CD4-positive, alpha-beta T cell treated with Interleukin-15 for 4 hours (primary cell): ENCODE results near the gene C9orf43.
"Not testable (repeated sequence)": the region's sequence is repeated elsewhere in the genome, so short reads cannot be mapped to it uniquely, and the experiment has no call there.

Source experiments
- DNase-seq: peaks from one replicate; pipeline ENCODE4 v3.0.0-alpha.2; 2020; ENCODE audit warnings: low spot score

Gene C9orf43, protein sequence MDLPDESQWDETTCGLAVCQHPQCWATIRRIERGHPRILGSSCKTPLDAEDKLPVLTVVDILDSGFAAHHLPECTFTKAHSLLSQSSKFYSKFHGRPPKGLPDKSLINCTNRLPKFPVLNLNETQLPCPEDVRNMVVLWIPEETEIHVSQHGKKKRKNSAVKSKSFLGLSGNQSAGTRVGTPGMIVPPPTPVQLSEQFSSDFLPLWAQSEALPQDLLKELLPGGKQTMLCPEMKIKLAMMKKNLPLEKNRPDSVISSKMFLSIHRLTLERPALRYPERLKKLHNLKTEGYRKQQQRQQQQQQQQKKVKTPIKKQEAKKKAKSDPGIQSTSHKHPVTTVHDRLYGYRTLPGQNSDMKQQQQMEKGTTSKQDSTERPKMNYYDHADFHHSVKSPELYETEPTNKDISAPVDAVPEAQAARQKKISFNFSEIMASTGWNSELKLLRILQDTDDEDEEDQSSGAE

DNA sequence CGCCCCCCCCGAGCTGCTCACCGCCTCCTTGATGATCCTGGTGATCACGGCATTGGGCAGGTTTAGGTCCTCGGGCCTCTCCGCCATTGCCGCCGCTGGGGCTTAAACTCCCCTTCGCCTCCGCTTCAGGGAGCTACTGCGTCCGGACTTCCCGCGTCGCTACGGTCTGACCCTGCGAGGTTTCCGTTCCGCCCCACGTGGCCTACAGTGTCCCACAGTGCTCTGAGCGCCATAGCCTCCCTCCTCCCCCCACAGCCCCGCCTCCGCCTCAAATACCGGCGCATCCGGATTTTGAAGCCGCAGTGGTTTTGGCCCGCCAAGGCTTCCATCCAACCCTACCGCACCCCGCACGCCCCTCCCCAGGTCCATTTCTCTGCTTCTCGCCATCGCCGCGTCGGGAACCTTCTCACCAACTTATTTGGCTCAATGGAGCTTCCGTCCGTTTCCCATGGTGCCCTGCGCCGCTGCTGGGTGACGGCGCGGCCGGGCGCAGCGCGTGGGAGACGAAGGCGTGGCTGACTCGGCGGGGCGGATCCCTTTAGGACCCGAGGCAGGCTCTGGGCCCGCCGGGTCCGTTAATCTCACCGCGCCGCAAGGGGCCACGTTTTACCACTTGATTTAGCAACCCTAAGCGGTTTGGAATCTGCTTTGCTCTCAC lies at the start of gene C9orf43, which contains the start of gene POLE3:
Gene C9orf43 (plus strand): TSS at position 541 of the 658 bp plus-strand sequence. CDS start 2,747 bp downstream, outside the sequence.
Gene POLE3 (minus strand): TSS at position 469 of the 658 bp plus-strand sequence. CDS start 382 bp downstream, at position 87.
- peak; percentile 93 for DNase-seq

DNA sequence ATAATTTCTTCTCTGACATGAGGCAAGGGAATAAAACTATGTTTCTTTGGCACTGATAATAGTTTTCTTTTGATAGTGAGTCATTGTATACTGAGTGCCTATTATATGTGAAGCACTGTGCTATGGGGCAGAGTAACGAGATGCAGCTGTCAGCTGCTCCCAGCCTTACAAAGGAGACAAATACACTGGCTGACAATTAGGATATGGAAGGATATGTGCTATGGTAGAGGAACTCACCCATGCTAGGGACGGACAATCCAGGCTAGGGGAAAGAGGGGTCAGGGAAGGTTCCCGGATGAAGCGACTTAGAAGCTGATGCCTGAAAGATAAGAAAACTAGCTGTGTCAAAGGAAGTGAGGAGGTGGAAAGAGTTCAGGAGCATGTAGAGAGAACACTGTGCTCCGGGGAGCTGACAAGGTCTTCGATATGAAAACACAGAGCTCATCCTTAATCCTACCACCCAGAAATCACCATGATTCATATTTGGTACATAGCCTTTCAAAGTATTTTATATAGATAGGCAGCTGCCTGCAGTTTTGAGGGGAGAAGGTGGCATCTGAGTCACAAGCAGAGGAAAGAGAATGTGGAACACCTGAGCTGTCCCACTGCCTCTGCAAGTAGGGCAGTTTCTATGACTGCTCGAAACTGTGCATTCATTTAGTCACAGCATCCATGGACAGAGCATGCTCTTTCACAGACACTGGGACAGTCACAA lies 49.1 kb upstream of the C9orf43 start:
- no peak for DNase-seq

GRCh38 chr9:113363336-113363735 lies 47.2 kb upstream of the C9orf43 start:
- DNase-seq: no peak

- no peak for DNase-seq
Measured at GRCh38 chr9:113364951-113365350, 45.6 kb upstream of the C9orf43 start.

GRCh38 chr9:113365652-113366051 lies 44.9 kb upstream of the C9orf43 start:
- DNase-seq: not testable (repeated sequence)

DNA sequence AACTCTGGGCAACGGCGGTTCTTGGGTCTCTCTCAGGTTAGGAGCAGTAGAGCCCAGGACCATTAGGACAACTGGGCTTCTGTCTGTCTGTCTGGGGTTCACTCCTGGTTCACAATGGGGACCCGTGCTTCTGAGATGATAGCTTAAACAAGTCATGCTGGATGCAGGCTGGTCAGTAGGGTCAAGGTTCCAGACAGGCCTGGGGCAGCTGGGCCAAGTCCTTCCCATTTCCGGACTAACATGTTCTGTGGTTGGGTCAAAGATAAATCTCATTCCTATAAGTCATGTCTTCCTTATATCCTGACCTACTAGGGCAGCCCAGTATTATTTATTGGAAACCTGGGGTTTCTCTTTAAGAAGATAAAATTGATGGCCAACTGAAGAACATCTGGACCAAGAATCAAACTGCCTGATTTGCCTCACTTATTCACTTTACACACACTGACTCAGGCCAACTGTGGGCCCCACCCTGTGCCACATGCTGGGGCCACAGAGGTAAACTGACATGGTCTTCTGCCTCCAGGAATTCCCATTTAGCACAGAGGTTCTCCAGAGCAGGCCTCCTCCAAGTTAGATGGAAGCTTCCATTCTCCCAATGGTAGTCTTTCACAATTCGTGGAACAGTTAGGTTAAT lies 42.1 kb upstream of the C9orf43 start:
- DNase-seq: no peak

- no peak for DNase-seq
Measured at GRCh38 chr9:113368982-113369854, 41.3 kb upstream of the C9orf43 start.

DNA sequence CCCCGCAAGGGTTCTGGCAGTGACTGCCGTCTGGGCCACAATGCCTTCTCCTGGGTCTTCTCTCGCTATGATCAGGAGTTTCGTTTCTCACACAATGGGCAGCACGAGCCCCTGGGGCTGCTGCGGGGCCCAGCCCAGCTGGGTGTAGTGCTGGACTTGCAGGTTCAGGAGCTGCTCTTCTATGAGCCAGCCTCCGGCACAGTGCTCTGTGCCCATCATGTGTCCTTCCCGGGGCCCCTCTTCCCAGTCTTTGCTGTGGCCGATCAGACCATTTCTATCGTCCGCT lies 40.7 kb upstream of the C9orf43 start:
- DNase-seq: no peak

GRCh38 chr9:113370806-113371325 lies 39.7 kb upstream of the C9orf43 start:
- no peak for DNase-seq

GRCh38 chr9:113372059-113372458 lies 38.5 kb upstream of the C9orf43 start:
- no peak for DNase-seq

DNA sequence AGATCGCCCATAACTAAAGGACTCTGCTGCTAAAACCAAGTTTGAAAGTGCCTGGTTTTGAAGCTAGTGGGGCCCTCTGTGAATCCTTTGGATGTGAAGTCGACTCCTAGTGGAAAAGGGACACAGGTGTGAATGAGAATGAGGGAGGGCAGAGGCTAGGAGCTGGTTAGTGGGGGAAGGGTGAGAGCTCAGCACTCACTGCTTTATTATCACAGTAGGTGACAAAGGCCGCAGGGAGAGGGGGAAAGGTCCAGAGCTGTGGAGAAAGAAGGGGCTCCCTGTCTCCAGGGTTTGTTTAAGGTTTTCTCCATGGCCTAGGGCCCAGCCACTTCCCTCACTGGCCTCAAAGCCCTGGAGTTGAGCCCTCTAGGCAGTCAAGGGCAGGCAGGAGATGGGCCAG lies 37.3 kb upstream of the C9orf43 start:
- DNase-seq: no peak

DNA sequence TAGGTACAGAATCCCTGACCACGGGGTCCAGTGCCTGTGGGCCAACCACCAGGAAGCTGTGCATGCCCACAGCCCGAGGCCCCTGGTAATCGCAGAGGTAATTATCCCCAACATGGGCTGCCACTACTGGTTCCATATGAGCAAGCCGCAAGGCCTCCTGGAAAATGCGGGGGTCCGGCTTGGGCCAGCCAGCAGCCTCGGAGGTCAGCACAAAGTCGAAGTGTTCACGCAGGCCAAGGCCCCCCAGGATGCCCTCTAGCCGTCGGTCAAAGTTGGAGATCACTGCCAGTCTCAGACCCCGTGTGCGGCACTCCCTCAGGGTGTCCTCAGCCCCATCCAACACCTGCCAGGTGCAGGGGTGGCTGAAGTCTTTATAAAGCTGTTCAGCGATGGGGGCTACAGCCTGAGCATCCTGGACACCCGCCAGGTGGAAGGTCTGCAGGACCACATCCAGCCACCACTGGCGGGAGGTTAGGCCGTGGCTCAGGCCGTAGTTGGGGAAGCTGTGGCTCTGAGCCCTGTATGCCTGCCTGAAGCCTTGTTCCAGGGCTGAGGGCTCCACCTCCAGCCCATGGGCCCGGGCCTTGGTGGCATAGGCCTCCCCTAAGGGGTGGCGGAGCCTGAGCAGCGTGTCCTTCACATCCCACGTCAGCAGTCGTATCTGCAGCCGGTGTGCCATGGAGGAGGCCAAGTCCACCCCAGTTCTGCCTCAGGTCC lies 36.7 kb upstream of the C9orf43 start:
- DNase-seq: no peak

- no peak for DNase-seq
Measured at GRCh38 chr9:113375057-113376023, 35.2 kb upstream of the C9orf43 start.

DNA sequence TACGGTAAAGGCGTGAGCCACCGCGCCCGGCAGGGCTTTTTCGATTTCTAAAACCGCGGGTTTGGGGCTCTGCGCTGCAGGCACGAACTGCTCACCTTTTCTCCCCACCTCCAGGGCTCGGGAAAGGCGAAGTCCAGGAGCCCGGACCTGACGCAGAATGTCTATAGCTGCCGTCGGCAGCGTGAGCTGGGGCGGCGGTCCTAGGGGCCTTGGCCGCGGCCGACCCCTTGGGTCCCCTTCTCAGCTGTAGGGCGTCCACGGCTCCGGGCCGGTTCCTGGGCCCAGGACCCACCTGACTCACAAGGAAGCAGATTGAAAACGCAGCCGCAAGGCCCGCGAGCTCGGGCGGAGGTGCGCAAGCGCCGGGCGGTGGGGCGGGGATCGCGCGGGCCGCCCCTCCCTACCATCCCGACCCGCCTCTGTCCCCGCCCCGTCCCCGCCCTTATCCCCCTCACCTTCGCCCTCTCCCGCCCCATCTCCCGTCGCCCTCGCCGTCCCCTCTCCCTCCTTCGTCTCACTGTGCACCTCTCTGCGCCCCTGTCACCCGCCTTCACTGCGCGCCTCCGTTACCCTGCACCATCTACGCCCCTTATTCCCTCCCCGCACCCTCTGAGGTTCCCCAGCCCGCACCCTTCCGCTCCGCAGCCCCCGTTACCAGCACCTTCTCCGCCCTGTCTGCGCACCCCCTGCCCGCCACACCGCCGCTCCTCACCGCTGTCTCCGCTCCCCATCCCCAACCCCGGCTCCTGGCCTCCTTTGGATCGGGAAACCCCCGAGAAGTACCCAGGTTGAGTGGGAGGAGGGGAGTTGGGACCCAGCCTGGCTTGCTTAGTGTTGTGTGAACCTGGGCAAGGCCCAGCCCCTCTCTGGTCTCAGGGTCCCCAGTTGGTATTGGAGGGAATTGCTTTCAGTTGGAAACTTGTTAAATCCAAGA lies 33.6 kb upstream of the C9orf43 start, which contains the start of gene HDHD3:
Gene HDHD3 (minus strand): TSS at position 353 of the 934 bp plus-strand sequence. CDS start 2,632 bp downstream, outside the sequence.
- peak; percentile 84 for DNase-seq

DNA sequence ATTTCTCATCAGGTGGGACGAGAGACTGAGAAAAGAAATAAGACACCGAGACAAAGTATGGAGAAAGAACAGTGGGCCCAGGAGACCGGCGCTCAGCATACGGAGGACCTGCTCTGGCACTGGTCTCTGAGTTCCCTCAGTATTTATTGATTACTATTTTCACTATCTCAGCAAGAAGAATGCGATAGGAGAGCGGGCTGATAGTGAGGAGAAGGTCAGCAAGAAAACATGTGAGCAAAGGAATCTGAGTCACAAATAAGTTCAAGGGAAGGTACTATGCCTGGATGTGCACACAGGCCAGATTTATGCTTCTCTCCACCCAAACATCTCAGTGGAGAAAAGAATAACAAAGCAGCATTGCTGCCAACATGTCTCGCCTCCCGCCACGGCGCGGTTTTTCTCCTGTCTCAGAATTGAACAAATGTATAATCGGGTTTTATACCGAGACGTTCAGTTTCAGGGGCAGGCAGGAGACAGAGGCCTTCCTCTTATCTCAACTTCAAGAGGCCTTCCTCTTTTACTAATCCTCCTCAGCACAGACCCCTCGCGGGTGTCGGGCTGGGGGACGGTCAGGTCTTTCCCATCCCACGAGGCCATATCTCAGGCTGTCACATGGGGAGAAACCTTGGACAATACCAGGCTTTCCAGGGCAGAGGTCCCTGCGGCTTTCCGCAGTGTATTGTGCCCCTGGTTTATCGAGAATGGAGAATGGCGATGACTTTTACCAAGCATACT lies 31.3 kb upstream of the C9orf43 start:
- DNase-seq: not testable (repeated sequence)

DNA sequence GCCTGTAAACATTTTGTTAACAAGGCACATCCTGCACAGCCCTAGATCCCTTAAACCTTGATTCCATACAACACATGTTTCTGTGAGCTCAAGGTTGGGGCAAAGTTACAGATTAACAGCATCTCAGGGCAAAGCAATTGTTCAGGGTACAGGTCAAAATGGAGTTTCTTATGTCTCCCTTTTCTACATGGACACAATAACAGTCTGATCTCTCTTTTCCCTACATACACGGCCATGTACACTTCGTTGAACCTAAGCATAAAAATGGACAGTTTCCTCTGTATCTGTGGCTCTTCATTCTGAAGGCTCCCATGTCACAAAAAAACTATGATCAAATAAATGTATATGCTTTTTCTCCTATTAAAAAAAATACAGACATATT lies 30.7 kb upstream of the C9orf43 start:
- DNase-seq: not testable (repeated sequence)

- no peak for DNase-seq
Measured at GRCh38 chr9:113380869-113381378, 29.6 kb upstream of the C9orf43 start.
